GM23338 (cell line): Measurements from ENCODE around the gene DNAAF3. TPM values are rescaled to one million over a fixed set of nuclear protein-coding genes. Genes with fewer than 3 reads are reported as not detected.

Experiments
- ATAC-seq: fragments of 200-7000 bp; cut with Tn5 transposase; 3 replicates; pipeline ENCODE4 v1.9.1; 2020
- DNase-seq: peaks from one replicate; pipeline ENCODE4 v3.0.0-alpha.2; 2015; ENCODE audit warnings: low spot score
- H2AFZ ChIP-seq: fragments of 200-600 bp; sonication (generic); 2 replicates; pipeline ENCODE4 v1.8.0; 2016; ENCODE audit warnings: antibody characterized with exemption, mild to moderate bottlenecking, moderate library complexity
- H3F3A ChIP-seq: fragments of 200-600 bp; sonication (generic); replicated peaks from 2 replicates; pipeline ENCODE4 v1.8.0; 2017; ENCODE audit warnings: antibody characterized with exemption, mixed run types, low read depth
- H3K27ac ChIP-seq: fragments of 200-600 bp; sonication (generic); 2 replicates; pipeline ENCODE4 v1.6.1; 2016; ENCODE audit warnings: low read depth
- H3K27me3 ChIP-seq: fragments of 200-600 bp; sonication (generic); 2 replicates; pipeline ENCODE4 v1.8.0; 2016; ENCODE audit warnings: mild to moderate bottlenecking, mixed run types, moderate library complexity; ENCODE audit not compliant: insufficient read depth
- H3K36me3 ChIP-seq: fragments of 200-600 bp; sonication (generic); 2 replicates; pipeline ENCODE4 v1.8.0; 2016; ENCODE audit warnings: mild to moderate bottlenecking; ENCODE audit not compliant: insufficient read depth
- H3K4me1 ChIP-seq: fragments of 200-600 bp; sonication (generic); 2 replicates; pipeline ENCODE4 v1.8.0; 2016; ENCODE audit warnings: mild to moderate bottlenecking, moderate library complexity; ENCODE audit not compliant: insufficient read depth
- H3K4me2 ChIP-seq: fragments of 200-600 bp; sonication (generic); 2 replicates; pipeline ENCODE4 v1.7.1; 2017; ENCODE audit warnings: mixed run types
- H3K4me3 ChIP-seq: fragments of 200-600 bp; sonication (generic); 2 replicates; pipeline ENCODE4 v1.6.1; 2016; ENCODE audit warnings: mixed run types
- H3K79me2 ChIP-seq: fragments of 200-600 bp; sonication (generic); replicated peaks from 2 replicates; pipeline ENCODE4 v1.8.0; 2017; ENCODE audit warnings: mild to moderate bottlenecking; ENCODE audit not compliant: insufficient read depth
- H3K9me2 ChIP-seq: fragments of 200-600 bp; sonication (generic); 2 replicates; pipeline ENCODE4 v1.8.0; 2017; ENCODE audit not compliant: insufficient read depth
- H4K20me1 ChIP-seq: fragments of 200-600 bp; sonication (generic); replicated peaks from 2 replicates; pipeline ENCODE4 v1.8.0; 2017; ENCODE audit warnings: mild to moderate bottlenecking; ENCODE audit not compliant: insufficient read depth
- H3K27ac Mint-ChIP-seq: 2 replicates; pipeline ENCODE4 v1.8.0; 2020; ENCODE audit warnings: inconsistent platforms, mild to moderate bottlenecking, moderate library complexity, mixed read lengths
- H3K27me3 Mint-ChIP-seq: 3 replicates; pipeline ENCODE4 v1.8.0; 2022; ENCODE audit warnings: low read depth, mild to moderate bottlenecking, moderate library complexity, mixed read lengths, inconsistent platforms; ENCODE audit not compliant: insufficient read depth, poor library complexity
- H3K36me3 Mint-ChIP-seq: 3 replicates; pipeline ENCODE4 v1.8.0; 2021; ENCODE audit warnings: low read depth, mild to moderate bottlenecking, inconsistent platforms, moderate library complexity, mixed read lengths
- H3K4me1 Mint-ChIP-seq: 3 replicates; pipeline ENCODE4 v1.8.0; 2020; ENCODE audit warnings: mild to moderate bottlenecking, inconsistent platforms, mixed read lengths
- H3K4me3 Mint-ChIP-seq: 3 replicates; pipeline ENCODE4 v1.8.0; 2021; ENCODE audit warnings: moderate library complexity, mild to moderate bottlenecking, inconsistent platforms, mixed read lengths
- H3K9me3 Mint-ChIP-seq: 3 replicates; pipeline ENCODE4 v1.8.0; 2020; ENCODE audit warnings: moderate library complexity, mild to moderate bottlenecking, inconsistent platforms, mixed read lengths
- CREB1 ChIP-seq: fragments of 250-450 bp; sonication (Bioruptor Pico); IDR thresholded peaks from 2 replicates; pipeline ENCODE4 v1.5.0; 2020; ENCODE audit warnings: low read depth, mild to moderate bottlenecking, moderate library complexity
- ETS1 ChIP-seq: IDR thresholded peaks from 2 replicates; pipeline ENCODE4 v1.6.1; 2016; ENCODE audit warnings: antibody characterized with exemption
- EZH2 ChIP-seq: fragments of 200-600 bp; sonication (generic); IDR thresholded peaks from one replicate; pipeline ENCODE4 v1.8.0; 2017; ENCODE audit warnings: antibody characterized with exemption, mild to moderate bottlenecking, low read depth; ENCODE audit not compliant: unreplicated experiment
- EZH2phosphoT487 ChIP-seq: fragments of 200-600 bp; sonication (generic); IDR thresholded peaks from one replicate; pipeline ENCODE4 v1.8.1; 2018; ENCODE audit warnings: antibody characterized with exemption; ENCODE audit not compliant: unreplicated experiment
- JUNB ChIP-seq: IDR thresholded peaks from one replicate; pipeline ENCODE4 v1.6.1; 2016; ENCODE audit warnings: antibody characterized with exemption; ENCODE audit not compliant: unreplicated experiment
- NANOG ChIP-seq: IDR thresholded peaks from 2 replicates; pipeline ENCODE4 v1.6.1; 2016; ENCODE audit warnings: antibody characterized with exemption, borderline replicate concordance
- POLR2AphosphoS5 ChIP-seq: IDR thresholded peaks from 2 replicates; pipeline ENCODE4 v1.6.1; 2016; ENCODE audit warnings: antibody characterized with exemption, low read depth
- STAT1 ChIP-seq: IDR thresholded peaks from one replicate; pipeline ENCODE4 v1.6.1; 2016; ENCODE audit warnings: antibody characterized with exemption; ENCODE audit not compliant: unreplicated experiment
- ZNF114 ChIP-seq: fragments of 250-450 bp; sonication (Bioruptor Pico); IDR thresholded peaks from 2 replicates; pipeline ENCODE4 v1.5.0; 2020; ENCODE audit warnings: mild to moderate bottlenecking, moderate library complexity
- ZNF331 ChIP-seq: fragments of 250-450 bp; sonication (Bioruptor Pico); IDR thresholded peaks from 2 replicates; pipeline ENCODE4 v1.5.0; 2020; ENCODE audit warnings: low read depth, mild to moderate bottlenecking, moderate library complexity
- polyA plus RNA-seq: library from polyadenylated mRNA; unstranded; fragments of >200 nt; fragmentation: Nextera tagmentation; extraction: Ambion mirVana; gene quantifications from 2 replicates; pipeline ENCODE4 v1.2.1, GENCODE V29; 2016
- total RNA-seq: library from RNA; depleted of rRNA; stranded (reverse); fragments of >200 nt; shearing (Covaris generic); gene quantifications from 2 replicates; pipeline ENCODE4 v1.2.3, GENCODE V29; 2014
- TF ChIP-seq, protein P1 (sequence below), 2 experiments: fragments of 200-600 bp in 1 of 2; sonication (generic) in 1 of 2; conservative IDR thresholded peaks; 2 replicates each; pipeline versions ENCODE4 v1.5.1 to v1.6.1; 2016 to 2017; ENCODE audit warnings: antibody characterized with exemption in 2 of 2, low read depth in 2 of 2, mild to moderate bottlenecking in 2 of 2, moderate library complexity in 1 of 2
- TF ChIP-seq, protein P2 (sequence below): IDR thresholded peaks from one replicate; pipeline ENCODE4 v1.6.1; 2018; ENCODE audit warnings: antibody characterized with exemption; ENCODE audit not compliant: unreplicated experiment
- TF ChIP-seq, protein P3 (sequence below): fragments of 250-450 bp; sonication (Bioruptor Pico); IDR thresholded peaks from 2 replicates; pipeline ENCODE4 v1.5.0; 2020; ENCODE audit warnings: mild to moderate bottlenecking, moderate library complexity

DNAAF3 gene
- total and polyA plus RNA-seq, 2 experiments from 2014 or later: 8.5 to 9.0 TPM

DNA sequence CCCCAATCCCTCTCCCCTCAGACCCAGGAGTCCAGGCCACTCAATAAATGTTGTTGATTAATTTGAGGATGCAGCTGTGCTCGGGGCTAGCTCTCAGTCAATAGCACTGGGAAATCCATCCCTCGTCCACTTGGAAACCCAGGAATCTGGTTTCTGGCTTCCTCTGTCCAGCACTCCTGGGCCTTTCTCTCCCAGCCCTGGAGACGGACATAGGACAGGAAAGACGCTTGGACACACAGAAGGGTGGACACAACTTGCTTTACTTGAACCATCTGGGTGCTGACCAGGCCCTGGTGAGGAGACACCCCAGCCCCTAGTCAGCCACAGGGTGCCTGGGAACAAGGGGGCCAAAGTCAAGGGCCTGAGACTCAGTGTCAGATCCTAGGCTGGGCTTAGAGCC, 8.0 kb downstream of the DNAAF3 start:
- Histone ChIP-seq H3K79me2 (no peaks in the 10 kb centered on the region), H3K36me3 (no peaks in the 10 kb centered on the region), H3K4me2 (no peak overlapping the region), H3K27ac (no peak overlapping the region), H3F3A (0 out of 2 replicates have a peak, but pooled peaks cover 3% of the 10 kb centered on the region), H3K27me3 (peaks cover 29% of the 10 kb centered on the region), H4K20me1 (no peaks in the 10 kb centered on the region), H2AFZ (no peak overlapping the region), H3K4me1 (peaks cover 30% of the 10 kb centered on the region), H3K9me2 (no peaks in the 10 kb centered on the region), H3K4me3 (no peak overlapping the region)
- TF ChIP-seq ETS1: no peak
- TF ChIP-seq, protein P1, sequence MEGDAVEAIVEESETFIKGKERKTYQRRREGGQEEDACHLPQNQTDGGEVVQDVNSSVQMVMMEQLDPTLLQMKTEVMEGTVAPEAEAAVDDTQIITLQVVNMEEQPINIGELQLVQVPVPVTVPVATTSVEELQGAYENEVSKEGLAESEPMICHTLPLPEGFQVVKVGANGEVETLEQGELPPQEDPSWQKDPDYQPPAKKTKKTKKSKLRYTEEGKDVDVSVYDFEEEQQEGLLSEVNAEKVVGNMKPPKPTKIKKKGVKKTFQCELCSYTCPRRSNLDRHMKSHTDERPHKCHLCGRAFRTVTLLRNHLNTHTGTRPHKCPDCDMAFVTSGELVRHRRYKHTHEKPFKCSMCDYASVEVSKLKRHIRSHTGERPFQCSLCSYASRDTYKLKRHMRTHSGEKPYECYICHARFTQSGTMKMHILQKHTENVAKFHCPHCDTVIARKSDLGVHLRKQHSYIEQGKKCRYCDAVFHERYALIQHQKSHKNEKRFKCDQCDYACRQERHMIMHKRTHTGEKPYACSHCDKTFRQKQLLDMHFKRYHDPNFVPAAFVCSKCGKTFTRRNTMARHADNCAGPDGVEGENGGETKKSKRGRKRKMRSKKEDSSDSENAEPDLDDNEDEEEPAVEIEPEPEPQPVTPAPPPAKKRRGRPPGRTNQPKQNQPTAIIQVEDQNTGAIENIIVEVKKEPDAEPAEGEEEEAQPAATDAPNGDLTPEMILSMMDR (conservative IDR thresholded peaks at IDR 0.05; ENCODE audit: low read depth in 2 of 2): no peak
- no peak for TF ChIP-seq NANOG
- no peak for TF ChIP-seq POLR2AphosphoS5
- TF ChIP-seq STAT1: no peak
- TF ChIP-seq, protein P2, sequence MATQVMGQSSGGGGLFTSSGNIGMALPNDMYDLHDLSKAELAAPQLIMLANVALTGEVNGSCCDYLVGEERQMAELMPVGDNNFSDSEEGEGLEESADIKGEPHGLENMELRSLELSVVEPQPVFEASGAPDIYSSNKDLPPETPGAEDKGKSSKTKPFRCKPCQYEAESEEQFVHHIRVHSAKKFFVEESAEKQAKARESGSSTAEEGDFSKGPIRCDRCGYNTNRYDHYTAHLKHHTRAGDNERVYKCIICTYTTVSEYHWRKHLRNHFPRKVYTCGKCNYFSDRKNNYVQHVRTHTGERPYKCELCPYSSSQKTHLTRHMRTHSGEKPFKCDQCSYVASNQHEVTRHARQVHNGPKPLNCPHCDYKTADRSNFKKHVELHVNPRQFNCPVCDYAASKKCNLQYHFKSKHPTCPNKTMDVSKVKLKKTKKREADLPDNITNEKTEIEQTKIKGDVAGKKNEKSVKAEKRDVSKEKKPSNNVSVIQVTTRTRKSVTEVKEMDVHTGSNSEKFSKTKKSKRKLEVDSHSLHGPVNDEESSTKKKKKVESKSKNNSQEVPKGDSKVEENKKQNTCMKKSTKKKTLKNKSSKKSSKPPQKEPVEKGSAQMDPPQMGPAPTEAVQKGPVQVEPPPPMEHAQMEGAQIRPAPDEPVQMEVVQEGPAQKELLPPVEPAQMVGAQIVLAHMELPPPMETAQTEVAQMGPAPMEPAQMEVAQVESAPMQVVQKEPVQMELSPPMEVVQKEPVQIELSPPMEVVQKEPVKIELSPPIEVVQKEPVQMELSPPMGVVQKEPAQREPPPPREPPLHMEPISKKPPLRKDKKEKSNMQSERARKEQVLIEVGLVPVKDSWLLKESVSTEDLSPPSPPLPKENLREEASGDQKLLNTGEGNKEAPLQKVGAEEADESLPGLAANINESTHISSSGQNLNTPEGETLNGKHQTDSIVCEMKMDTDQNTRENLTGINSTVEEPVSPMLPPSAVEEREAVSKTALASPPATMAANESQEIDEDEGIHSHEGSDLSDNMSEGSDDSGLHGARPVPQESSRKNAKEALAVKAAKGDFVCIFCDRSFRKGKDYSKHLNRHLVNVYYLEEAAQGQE: no peak
- TF ChIP-seq CREB1 (CRISPR knock-in tag): no peak
- TF ChIP-seq EZH2phosphoT487: no peak
- TF ChIP-seq ZNF114 (CRISPR knock-in tag): no peak
- TF ChIP-seq ZNF331: no peak
- TF ChIP-seq EZH2: no peak
- TF ChIP-seq, protein P3, sequence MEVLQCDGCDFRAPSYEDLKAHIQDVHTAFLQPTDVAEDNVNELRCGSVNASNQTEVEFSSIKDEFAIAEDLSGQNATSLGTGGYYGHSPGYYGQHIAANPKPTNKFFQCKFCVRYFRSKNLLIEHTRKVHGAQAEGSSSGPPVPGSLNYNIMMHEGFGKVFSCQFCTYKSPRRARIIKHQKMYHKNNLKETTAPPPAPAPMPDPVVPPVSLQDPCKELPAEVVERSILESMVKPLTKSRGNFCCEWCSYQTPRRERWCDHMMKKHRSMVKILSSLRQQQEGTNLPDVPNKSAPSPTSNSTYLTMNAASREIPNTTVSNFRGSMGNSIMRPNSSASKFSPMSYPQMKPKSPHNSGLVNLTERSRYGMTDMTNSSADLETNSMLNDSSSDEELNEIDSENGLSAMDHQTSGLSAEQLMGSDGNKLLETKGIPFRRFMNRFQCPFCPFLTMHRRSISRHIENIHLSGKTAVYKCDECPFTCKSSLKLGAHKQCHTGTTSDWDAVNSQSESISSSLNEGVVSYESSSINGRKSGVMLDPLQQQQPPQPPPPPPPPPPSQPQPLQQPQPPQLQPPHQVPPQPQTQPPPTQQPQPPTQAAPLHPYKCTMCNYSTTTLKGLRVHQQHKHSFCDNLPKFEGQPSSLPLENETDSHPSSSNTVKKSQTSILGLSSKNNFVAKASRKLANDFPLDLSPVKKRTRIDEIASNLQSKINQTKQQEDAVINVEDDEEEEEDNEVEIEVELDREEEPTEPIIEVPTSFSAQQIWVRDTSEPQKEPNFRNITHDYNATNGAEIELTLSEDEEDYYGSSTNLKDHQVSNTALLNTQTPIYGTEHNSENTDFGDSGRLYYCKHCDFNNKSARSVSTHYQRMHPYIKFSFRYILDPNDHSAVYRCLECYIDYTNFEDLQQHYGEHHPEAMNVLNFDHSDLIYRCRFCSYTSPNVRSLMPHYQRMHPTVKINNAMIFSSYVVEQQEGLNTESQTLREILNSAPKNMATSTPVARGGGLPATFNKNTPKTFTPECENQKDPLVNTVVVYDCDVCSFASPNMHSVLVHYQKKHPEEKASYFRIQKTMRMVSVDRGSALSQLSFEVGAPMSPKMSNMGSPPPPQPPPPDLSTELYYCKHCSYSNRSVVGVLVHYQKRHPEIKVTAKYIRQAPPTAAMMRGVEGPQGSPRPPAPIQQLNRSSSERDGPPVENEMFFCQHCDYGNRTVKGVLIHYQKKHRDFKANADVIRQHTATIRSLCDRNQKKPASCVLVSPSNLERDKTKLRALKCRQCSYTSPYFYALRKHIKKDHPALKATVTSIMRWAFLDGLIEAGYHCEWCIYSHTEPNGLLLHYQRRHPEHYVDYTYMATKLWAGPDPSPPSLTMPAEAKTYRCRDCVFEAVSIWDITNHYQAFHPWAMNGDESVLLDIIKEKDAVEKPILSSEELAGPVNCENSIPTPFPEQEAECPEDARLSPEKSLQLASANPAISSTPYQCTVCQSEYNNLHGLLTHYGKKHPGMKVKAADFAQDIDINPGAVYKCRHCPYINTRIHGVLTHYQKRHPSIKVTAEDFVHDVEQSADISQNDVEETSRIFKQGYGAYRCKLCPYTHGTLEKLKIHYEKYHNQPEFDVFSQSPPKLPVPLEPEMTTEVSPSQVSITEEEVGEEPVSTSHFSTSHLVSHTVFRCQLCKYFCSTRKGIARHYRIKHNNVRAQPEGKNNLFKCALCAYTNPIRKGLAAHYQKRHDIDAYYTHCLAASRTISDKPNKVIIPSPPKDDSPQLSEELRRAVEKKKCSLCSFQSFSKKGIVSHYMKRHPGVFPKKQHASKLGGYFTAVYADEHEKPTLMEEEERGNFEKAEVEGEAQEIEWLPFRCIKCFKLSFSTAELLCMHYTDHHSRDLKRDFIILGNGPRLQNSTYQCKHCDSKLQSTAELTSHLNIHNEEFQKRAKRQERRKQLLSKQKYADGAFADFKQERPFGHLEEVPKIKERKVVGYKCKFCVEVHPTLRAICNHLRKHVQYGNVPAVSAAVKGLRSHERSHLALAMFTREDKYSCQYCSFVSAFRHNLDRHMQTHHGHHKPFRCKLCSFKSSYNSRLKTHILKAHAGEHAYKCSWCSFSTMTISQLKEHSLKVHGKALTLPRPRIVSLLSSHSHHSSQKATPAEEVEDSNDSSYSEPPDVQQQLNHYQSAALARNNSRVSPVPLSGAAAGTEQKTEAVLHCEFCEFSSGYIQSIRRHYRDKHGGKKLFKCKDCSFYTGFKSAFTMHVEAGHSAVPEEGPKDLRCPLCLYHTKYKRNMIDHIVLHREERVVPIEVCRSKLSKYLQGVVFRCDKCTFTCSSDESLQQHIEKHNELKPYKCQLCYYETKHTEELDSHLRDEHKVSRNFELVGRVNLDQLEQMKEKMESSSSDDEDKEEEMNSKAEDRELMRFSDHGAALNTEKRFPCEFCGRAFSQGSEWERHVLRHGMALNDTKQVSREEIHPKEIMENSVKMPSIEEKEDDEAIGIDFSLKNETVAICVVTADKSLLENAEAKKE (CRISPR knock-in tag): no peak
- TF ChIP-seq JUNB: no peak
- H3K27me3 Mint-ChIP-seq: peaks cover 45% of the 10 kb centered on the region
- peak overlapping the region; percentile 13; the same call in 1 of the 3 replicates for H3K4me3 Mint-ChIP-seq
- H3K27ac Mint-ChIP-seq: no peak overlapping the region
- peaks cover 12% of the 10 kb centered on the region for H3K36me3 Mint-ChIP-seq
- DNase-seq (no peak), ATAC-seq (no peak)
- H3K9me3 Mint-ChIP-seq: peaks cover 2% of the 10 kb centered on the region
- H3K4me1 Mint-ChIP-seq: peaks cover 21% of the 10 kb centered on the region
